HEK293 (cell line): ENCODE results near the gene SLA2.

Experiments
- CTCF ChIA-PET: fragments of 350-600 bp; formaldehyde crosslinking; extraction: SDS; loops from one replicate; lab custom pipeline; 2021; ENCODE audit warnings: antibody characterized with exemption; lab: Yijun Ruan, JAX
- POLR2A ChIA-PET: fragments of 300-600 bp; formaldehyde crosslinking; extraction: SDS; loops from one replicate; lab custom pipeline; 2020; ENCODE audit warnings: antibody characterized with exemption, inconsistent platforms; lab: Yijun Ruan, JAX
- H3K27ac ChIP-seq: fragments of 200-500 bp; sonication (Bioruptor generic); 2 replicates; pipeline ENCODE4 v1.5.1; 2014; ENCODE audit warnings: low read depth, low read length, control low read depth, inconsistent platforms; ENCODE audit errors: extremely low read depth
- H3K36me3 ChIP-seq, 2 experiments: fragments of 200-500 bp in 1 of 2; sonication (Bioruptor generic) in 1 of 2; 1 replicate in 1 of 2; 2 replicates in 1 of 2; pipeline ENCODE4 v1.5.1; 2014 to 2017; ENCODE audit warnings: inconsistent platforms in 2 of 2, low read length in 2 of 2; ENCODE audit not compliant: control insufficient read depth in 2 of 2, insufficient read depth in 1 of 2
- H3K4me1 ChIP-seq: fragments of 200-500 bp; sonication (Bioruptor generic); 2 replicates; pipeline ENCODE4 v1.5.1; 2014; ENCODE audit warnings: mild to moderate bottlenecking, low read length, inconsistent platforms; ENCODE audit not compliant: control insufficient read depth, insufficient read depth
- H3K4me3 ChIP-seq: 2 replicates; pipeline ENCODE4 v1.5.1; 2011; ENCODE audit warnings: low read depth, mild to moderate bottlenecking, control low read depth, low read length, moderate library complexity
- H3K9me3 ChIP-seq: fragments of 200-500 bp; sonication (Bioruptor generic); 2 replicates; pipeline ENCODE4 v1.5.1; 2014; ENCODE audit warnings: low read depth, low read length, inconsistent platforms; ENCODE audit not compliant: control insufficient read depth, insufficient read depth
- BCL11A ChIP-seq: fragments of 450-650 bp; formaldehyde crosslinking; IDR thresholded peaks from 2 replicates; pipeline ENCODE4 v1.5.1; 2016; ENCODE audit warnings: low read depth, missing biosample characterization, missing genetic modification characterization
- BCL6B ChIP-seq: fragments of 450-650 bp; formaldehyde crosslinking; IDR thresholded peaks from 2 replicates; pipeline ENCODE4 v1.5.1; 2017; ENCODE audit warnings: missing biosample characterization, missing genetic modification characterization
- SCRT2 ChIP-seq: fragments of 450-650 bp; formaldehyde crosslinking; IDR thresholded peaks from 2 replicates; pipeline ENCODE4 v1.5.1; 2016; ENCODE audit warnings: missing biosample characterization, missing genetic modification characterization
- SP7 ChIP-seq: fragments of 450-650 bp; formaldehyde crosslinking; IDR thresholded peaks from 2 replicates; pipeline ENCODE4 v1.5.1; 2016; ENCODE audit warnings: missing biosample characterization, missing genetic modification characterization
- ZBTB44 ChIP-seq: fragments of 450-650 bp; IDR thresholded peaks from 2 replicates; pipeline ENCODE4 v1.5.1; 2018; ENCODE audit warnings: missing biosample characterization, mild to moderate bottlenecking, missing genetic modification characterization
- ZFP37 ChIP-seq: fragments of 450-650 bp; formaldehyde crosslinking; IDR thresholded peaks from 2 replicates; pipeline ENCODE4 v1.5.1; 2016; ENCODE audit warnings: missing biosample characterization, missing genetic modification characterization
- ZNF140 ChIP-seq: fragments of 450-650 bp; formaldehyde crosslinking; IDR thresholded peaks from 2 replicates; pipeline ENCODE4 v1.5.1; 2016; ENCODE audit warnings: missing biosample characterization, missing genetic modification characterization
- ZNF148 ChIP-seq: fragments of 450-650 bp; formaldehyde crosslinking; IDR thresholded peaks from 2 replicates; pipeline ENCODE4 v1.5.0; 2017; ENCODE audit warnings: missing biosample characterization, missing genetic modification characterization, borderline replicate concordance
- ZNF184 ChIP-seq: fragments of 450-650 bp; IDR thresholded peaks from 2 replicates; pipeline ENCODE4 v1.5.1; 2018; ENCODE audit warnings: missing biosample characterization, mild to moderate bottlenecking, missing genetic modification characterization
- ZNF221 ChIP-seq: fragments of 450-650 bp; formaldehyde crosslinking; IDR thresholded peaks from 2 replicates; pipeline ENCODE4 v1.5.1; 2017; ENCODE audit warnings: missing biosample characterization, missing genetic modification characterization, borderline replicate concordance
- ZNF423 ChIP-seq: fragments of 450-650 bp; formaldehyde crosslinking; IDR thresholded peaks from 2 replicates; pipeline ENCODE4 v1.5.1; 2016; ENCODE audit warnings: missing biosample characterization, missing genetic modification characterization
- ZNF433 ChIP-seq: fragments of 450-650 bp; formaldehyde crosslinking; IDR thresholded peaks from 2 replicates; pipeline ENCODE4 v1.5.1; 2016; ENCODE audit warnings: missing biosample characterization, missing genetic modification characterization, low read depth
- ZNF473 ChIP-seq: fragments of 450-650 bp; formaldehyde crosslinking; IDR thresholded peaks from 2 replicates; pipeline ENCODE4 v1.5.1; 2017; ENCODE audit warnings: missing biosample characterization, missing genetic modification characterization
- ZNF518A ChIP-seq: fragments of 450-650 bp; formaldehyde crosslinking; conservative IDR thresholded peaks from 2 replicates; pipeline ENCODE4 v1.5.1; 2016; ENCODE audit warnings: low read depth, missing biosample characterization, missing genetic modification characterization
- ZNF529 ChIP-seq: fragments of 450-650 bp; formaldehyde crosslinking; IDR thresholded peaks from 2 replicates; pipeline ENCODE4 v1.5.1; 2017; ENCODE audit warnings: missing genetic modification characterization, missing biosample characterization; ENCODE audit not compliant: insufficient replicate concordance
- ZNF571 ChIP-seq: fragments of 450-650 bp; formaldehyde crosslinking; IDR thresholded peaks from 2 replicates; pipeline ENCODE4 v1.5.0; 2017; ENCODE audit warnings: missing biosample characterization, missing genetic modification characterization
- ZNF785 ChIP-seq: fragments of 450-650 bp; formaldehyde crosslinking; IDR thresholded peaks from 2 replicates; pipeline ENCODE4 v1.5.1; 2016; ENCODE audit warnings: missing biosample characterization, missing genetic modification characterization
- ZNF837 ChIP-seq: fragments of 450-650 bp; formaldehyde crosslinking; IDR thresholded peaks from 2 replicates; pipeline ENCODE4 v1.5.1; 2016; ENCODE audit warnings: missing biosample characterization, missing genetic modification characterization
- TF ChIP-seq, protein P1 (sequence below): fragments of 450-650 bp; formaldehyde crosslinking; IDR thresholded peaks from 2 replicates; pipeline ENCODE4 v1.5.1; 2016; ENCODE audit warnings: missing biosample characterization, missing genetic modification characterization
- TF ChIP-seq, protein P2 (sequence below): fragments of 450-650 bp; formaldehyde crosslinking; IDR thresholded peaks from 2 replicates; pipeline ENCODE4 v1.5.1; 2016; ENCODE audit warnings: missing biosample characterization, missing genetic modification characterization

The SLA2 gene

GRCh38 chr20:36579996-36580545 is 65.9 kb downstream of the SLA2 start (continued):
- no peak for TF ChIP-seq ZNF518A (tag by site-specific recombination)
- TF ChIP-seq, all 188 proteins: peak for 4

GRCh38 chr20:36578356-36579041 is 67.5 kb downstream of the SLA2 start:
- Histone ChIP-seq H3K9me3 (no peaks in the 10 kb centered on the region), H3K4me1 (peaks cover 4% of the 10 kb centered on the region; the same call in 1 of the 2 replicates), H3K4me3 (no peak overlapping the region), H3K27ac (no peak overlapping the region), H3K36me3 (peaks cover 12 to 47% of the 10 kb centered on the region in 2 experiments; a peak in 2 of 3 replicates)
- ChIA-PET CTCF (no interaction called here), POLR2A (no interaction called here)
- TF ChIP-seq ZNF837 (tag by site-specific recombination) (no peak), ZNF785 (tag by site-specific recombination) (no peak), ZNF529 (tag by site-specific recombination) (no peak), ZFP37 (tag by site-specific recombination) (no peak), ZNF571 (tag by site-specific recombination) (no peak), ZNF148 (no peak), SP7 (tag by site-specific recombination) (no peak), ZNF184 (tag by site-specific recombination) (no peak), BCL11A (tag by site-specific recombination) (no peak), ZNF473 (no peak), ZBTB44 (tag by site-specific recombination) (no peak), ZNF433 (tag by site-specific recombination) (no peak), SCRT2 (tag by site-specific recombination) (no peak), BCL6B (no peak), ZNF221 (tag by site-specific recombination) (no peak), ZNF140 (tag by site-specific recombination) (no peak), ZNF423 (tag by site-specific recombination) (no peak)
- TF ChIP-seq, protein P1, sequence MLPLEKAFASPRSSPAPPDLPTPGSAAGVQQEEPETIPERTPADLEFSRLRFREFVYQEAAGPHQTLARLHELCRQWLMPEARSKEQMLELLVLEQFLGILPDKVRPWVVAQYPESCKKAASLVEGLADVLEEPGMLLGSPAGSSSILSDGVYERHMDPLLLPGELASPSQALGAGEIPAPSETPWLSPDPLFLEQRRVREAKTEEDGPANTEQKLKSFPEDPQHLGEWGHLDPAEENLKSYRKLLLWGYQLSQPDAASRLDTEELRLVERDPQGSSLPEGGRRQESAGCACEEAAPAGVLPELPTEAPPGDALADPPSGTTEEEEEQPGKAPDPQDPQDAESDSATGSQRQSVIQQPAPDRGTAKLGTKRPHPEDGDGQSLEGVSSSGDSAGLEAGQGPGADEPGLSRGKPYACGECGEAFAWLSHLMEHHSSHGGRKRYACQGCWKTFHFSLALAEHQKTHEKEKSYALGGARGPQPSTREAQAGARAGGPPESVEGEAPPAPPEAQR (tag by site-specific recombination): no peak
- TF ChIP-seq, protein P2, sequence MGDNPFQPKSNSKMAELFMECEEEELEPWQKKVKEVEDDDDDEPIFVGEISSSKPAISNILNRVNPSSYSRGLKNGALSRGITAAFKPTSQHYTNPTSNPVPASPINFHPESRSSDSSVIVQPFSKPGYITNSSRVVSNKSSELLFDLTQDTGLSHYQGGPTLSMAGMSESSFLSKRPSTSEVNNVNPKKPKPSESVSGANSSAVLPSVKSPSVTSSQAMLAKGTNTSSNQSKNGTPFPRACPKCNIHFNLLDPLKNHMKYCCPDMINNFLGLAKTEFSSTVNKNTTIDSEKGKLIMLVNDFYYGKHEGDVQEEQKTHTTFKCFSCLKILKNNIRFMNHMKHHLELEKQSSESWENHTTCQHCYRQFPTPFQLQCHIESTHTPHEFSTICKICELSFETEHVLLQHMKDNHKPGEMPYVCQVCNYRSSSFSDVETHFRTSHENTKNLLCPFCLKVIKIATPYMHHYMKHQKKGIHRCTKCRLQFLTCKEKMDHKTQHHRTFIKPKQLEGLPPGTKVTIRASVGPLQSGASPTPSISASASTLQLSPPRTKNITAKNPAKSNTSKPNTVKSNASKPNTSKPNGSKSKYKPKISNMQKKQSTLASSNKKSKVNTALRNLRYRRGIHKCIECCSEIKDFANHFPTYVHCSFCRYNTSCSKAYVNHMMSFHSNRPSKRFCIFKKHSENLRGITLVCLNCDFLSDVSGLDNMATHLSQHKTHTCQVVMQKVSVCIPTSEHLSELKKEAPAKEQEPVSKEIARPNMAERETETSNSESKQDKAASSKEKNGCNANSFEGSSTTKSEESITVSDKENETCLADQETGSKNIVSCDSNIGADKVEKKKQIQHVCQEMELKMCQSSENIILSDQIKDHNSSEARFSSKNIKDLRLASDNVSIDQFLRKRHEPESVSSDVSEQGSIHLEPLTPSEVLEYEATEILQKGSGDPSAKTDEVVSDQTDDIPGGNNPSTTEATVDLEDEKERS (tag by site-specific recombination): no peak
